Neural progenitor cell (in vitro differentiated cells): Measurements from ENCODE around the gene CELSR3. TPM values are rescaled to one million over a fixed set of nuclear protein-coding genes. Genes with fewer than 3 reads are reported as not detected.
A peak's percentile ranks its signal among the peaks of the same experiment; 100 is the strongest.

Experiments used
- DNase-seq: peaks from one replicate; pipeline ENCODE4 v3.0.0-alpha.2; 2016; ENCODE audit warnings: low spot score
- H2AFZ ChIP-seq: fragments of 200-600 bp; sonication (generic); replicated peaks from 2 replicates; pipeline ENCODE4 v1.6.1; 2016; ENCODE audit warnings: antibody characterized with exemption
- H3F3A ChIP-seq: fragments of 200-600 bp; sonication (generic); 2 replicates; pipeline ENCODE4 v1.6.1; 2016; ENCODE audit warnings: antibody characterized with exemption, low read depth
- H3K27ac ChIP-seq: fragments of 200-600 bp; sonication (generic); 2 replicates; pipeline ENCODE4 v1.5.1; 2016; ENCODE audit warnings: mild to moderate bottlenecking
- H3K27me3 ChIP-seq: fragments of 200-600 bp; sonication (generic); 2 replicates; pipeline ENCODE4 v1.6.1; 2016; ENCODE audit warnings: mild to moderate bottlenecking, moderate library complexity
- H3K36me3 ChIP-seq: fragments of 200-600 bp; sonication (generic); 2 replicates; pipeline ENCODE4 v1.5.1; 2016
- H3K4me1 ChIP-seq: fragments of 200-600 bp; sonication (generic); 2 replicates; pipeline ENCODE4 v1.6.1; 2016; ENCODE audit warnings: mixed run types
- H3K4me2 ChIP-seq: fragments of 200-600 bp; sonication (generic); 2 replicates; pipeline ENCODE4 v1.6.1; 2016
- H3K4me3 ChIP-seq: fragments of 200-600 bp; sonication (generic); 2 replicates; pipeline ENCODE4 v1.5.1; 2016
- H3K79me2 ChIP-seq: fragments of 200-600 bp; sonication (generic); 2 replicates; pipeline ENCODE4 v1.6.1; 2016; ENCODE audit warnings: low read depth
- H3K9ac ChIP-seq: fragments of 200-600 bp; sonication (generic); 2 replicates; pipeline ENCODE4 v1.6.1; 2016
- H3K9me3 ChIP-seq: fragments of 200-600 bp; sonication (generic); 2 replicates; pipeline ENCODE4 v1.5.1; 2016; ENCODE audit warnings: low read depth
- H4K20me1 ChIP-seq: fragments of 200-600 bp; sonication (generic); 2 replicates; pipeline ENCODE4 v1.6.1; 2016; ENCODE audit warnings: low read depth
- H3K27ac Mint-ChIP-seq: 3 replicates; pipeline ENCODE4 v1.8.0; 2021; ENCODE audit warnings: mixed read lengths
- H3K27me3 Mint-ChIP-seq: 2 replicates; pipeline ENCODE4 v1.8.0; 2022; ENCODE audit warnings: low read depth, mild to moderate bottlenecking, inconsistent platforms, moderate library complexity, mixed read lengths; ENCODE audit not compliant: insufficient read depth
- H3K36me3 Mint-ChIP-seq: 3 replicates; pipeline ENCODE4 v1.8.0; 2021; ENCODE audit warnings: mixed read lengths
- H3K4me1 Mint-ChIP-seq: 3 replicates; pipeline ENCODE4 v1.8.0; 2021; ENCODE audit warnings: mixed read lengths
- H3K4me3 Mint-ChIP-seq: 3 replicates; pipeline ENCODE4 v1.8.0; 2021; ENCODE audit warnings: mild to moderate bottlenecking, moderate library complexity, mixed read lengths
- H3K9me3 Mint-ChIP-seq: 3 replicates; pipeline ENCODE4 v1.8.0; 2020; ENCODE audit warnings: mixed read lengths
- EZH2 ChIP-seq: fragments of 200-600 bp; sonication (generic); IDR thresholded peaks from 2 replicates; pipeline ENCODE4 v1.6.1; 2017; ENCODE audit warnings: antibody characterized with exemption, mild to moderate bottlenecking, moderate library complexity
- EZH2phosphoT487 ChIP-seq: fragments of 200-600 bp; sonication (generic); IDR thresholded peaks from 2 replicates; pipeline ENCODE4 v1.6.1; 2017; ENCODE audit warnings: antibody characterized with exemption
- total RNA-seq: library from RNA; depleted of rRNA; stranded (reverse); fragments of >200 nt; gene quantifications from 2 replicates; pipeline ENCODE4 v1.2.3, GENCODE V29; 2015; ENCODE audit warnings: low replicate concordance
- TF ChIP-seq, protein P1 (sequence below): fragments of 200-600 bp; sonication (generic); IDR thresholded peaks from 2 replicates; pipeline ENCODE4 v1.5.1; 2017; ENCODE audit warnings: antibody characterized with exemption, mild to moderate bottlenecking

CELSR3 gene
- total RNA-seq, 1 donor from 2014 or later, result 9.9 TPM

DNA sequence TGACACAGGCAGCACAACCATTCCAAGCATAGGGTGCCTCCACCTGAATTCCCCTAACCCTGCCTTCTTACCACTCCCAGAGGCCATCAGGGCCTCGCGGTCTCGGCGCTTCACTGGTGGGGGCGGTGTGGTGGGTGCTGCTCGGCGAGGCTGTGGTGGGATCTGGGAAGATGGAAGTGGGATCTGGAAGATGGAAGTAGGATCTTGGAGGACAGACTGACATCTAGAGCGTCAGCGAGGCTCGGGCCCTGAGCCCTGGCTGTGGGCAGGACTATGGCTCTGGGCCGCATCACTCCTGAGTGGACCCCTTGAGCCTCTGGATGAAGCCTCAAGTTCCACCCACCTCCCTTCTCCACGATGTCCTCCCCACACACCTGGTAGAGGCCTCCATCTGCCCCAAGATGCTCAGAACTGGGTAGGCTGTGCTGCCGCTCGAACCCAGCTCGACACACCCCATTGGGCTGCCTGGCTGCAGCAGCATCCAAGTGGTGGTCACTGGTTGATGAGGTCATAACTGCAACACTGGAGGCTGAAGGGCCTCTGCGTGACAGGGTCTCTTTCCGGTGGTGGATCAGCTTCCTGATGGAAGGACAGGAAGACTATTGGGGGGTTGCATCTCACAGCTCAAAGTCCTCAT, 19.4 kb upstream of the CELSR3 start:
- peaks cover 28% of the 10 kb centered on the region for H3K79me2 ChIP-seq
- no peak for DNase-seq
- Mint-ChIP-seq H3K27ac (no peak overlapping the region), H3K4me1 (peaks cover 20% of the 10 kb centered on the region), H3K9me3 (no peaks in the 10 kb centered on the region), H3K4me3 (peak overlapping the region; percentile 93), H3K27me3 (peaks cover 17% of the 10 kb centered on the region), H3K36me3 (peaks cover 29% of the 10 kb centered on the region)
- no peaks in the 10 kb centered on the region for H3K27me3 ChIP-seq
- H3K9me3 ChIP-seq, result no peaks in the 10 kb centered on the region
- H4K20me1 ChIP-seq, result peaks cover 34% of the 10 kb centered on the region
- H3K27ac ChIP-seq, result no peak overlapping the region
- H3K4me2 ChIP-seq, result no peak overlapping the region
- no peak overlapping the region for H3K4me3 ChIP-seq
- no peak for TF ChIP-seq EZH2phosphoT487
- TF ChIP-seq EZH2, result no peak
- TF ChIP-seq, protein P1, sequence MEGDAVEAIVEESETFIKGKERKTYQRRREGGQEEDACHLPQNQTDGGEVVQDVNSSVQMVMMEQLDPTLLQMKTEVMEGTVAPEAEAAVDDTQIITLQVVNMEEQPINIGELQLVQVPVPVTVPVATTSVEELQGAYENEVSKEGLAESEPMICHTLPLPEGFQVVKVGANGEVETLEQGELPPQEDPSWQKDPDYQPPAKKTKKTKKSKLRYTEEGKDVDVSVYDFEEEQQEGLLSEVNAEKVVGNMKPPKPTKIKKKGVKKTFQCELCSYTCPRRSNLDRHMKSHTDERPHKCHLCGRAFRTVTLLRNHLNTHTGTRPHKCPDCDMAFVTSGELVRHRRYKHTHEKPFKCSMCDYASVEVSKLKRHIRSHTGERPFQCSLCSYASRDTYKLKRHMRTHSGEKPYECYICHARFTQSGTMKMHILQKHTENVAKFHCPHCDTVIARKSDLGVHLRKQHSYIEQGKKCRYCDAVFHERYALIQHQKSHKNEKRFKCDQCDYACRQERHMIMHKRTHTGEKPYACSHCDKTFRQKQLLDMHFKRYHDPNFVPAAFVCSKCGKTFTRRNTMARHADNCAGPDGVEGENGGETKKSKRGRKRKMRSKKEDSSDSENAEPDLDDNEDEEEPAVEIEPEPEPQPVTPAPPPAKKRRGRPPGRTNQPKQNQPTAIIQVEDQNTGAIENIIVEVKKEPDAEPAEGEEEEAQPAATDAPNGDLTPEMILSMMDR, result no peak
- peaks cover 9% of the 10 kb centered on the region for H3K4me1 ChIP-seq
- H3F3A ChIP-seq, result peaks cover 12% of the 10 kb centered on the region
- H3K9ac ChIP-seq, result no peak overlapping the region
- H2AFZ ChIP-seq, result no peak overlapping the region
- no peaks in the 10 kb centered on the region for H3K36me3 ChIP-seq

DNA sequence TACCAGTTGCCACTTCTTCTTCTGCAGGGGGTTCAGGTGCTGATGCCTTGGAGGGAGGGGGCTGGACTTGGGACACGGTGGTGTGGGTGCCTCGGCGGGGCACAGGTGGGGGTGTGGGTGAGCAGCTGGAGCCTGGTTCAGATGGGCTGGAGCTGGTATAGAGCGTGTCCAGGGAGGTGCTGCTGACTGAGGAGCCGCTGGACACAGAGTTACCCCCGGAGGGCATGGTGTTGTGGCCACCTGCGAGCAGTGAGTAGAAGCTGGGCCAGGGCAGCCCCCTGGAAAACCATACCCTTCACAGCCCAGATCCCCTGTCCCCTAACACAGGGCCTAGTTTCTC, 18.8 kb upstream of the CELSR3 start:
- H3K4me2 ChIP-seq, result no peak overlapping the region
- no peak overlapping the region for H3K9ac ChIP-seq
- no peak overlapping the region for H2AFZ ChIP-seq
- Mint-ChIP-seq H3K27me3 (peaks cover 15% of the 10 kb centered on the region), H3K4me3 (no peak overlapping the region), H3K4me1 (peaks cover 18% of the 10 kb centered on the region), H3K36me3 (peaks cover 29% of the 10 kb centered on the region), H3K9me3 (no peaks in the 10 kb centered on the region), H3K27ac (no peak overlapping the region)
- no peak overlapping the region for H3K4me3 ChIP-seq
- no peaks in the 10 kb centered on the region for H3K27me3 ChIP-seq
- peaks cover 9% of the 10 kb centered on the region for H3K4me1 ChIP-seq
- H3K9me3 ChIP-seq, result no peaks in the 10 kb centered on the region
- peaks cover 28% of the 10 kb centered on the region for H3K79me2 ChIP-seq
- TF ChIP-seq EZH2phosphoT487, result no peak
- TF ChIP-seq, protein P1, result no peak
- H3K36me3 ChIP-seq, result no peaks in the 10 kb centered on the region
- no peak overlapping the region for H3K27ac ChIP-seq
- H3F3A ChIP-seq, result peaks cover 6% of the 10 kb centered on the region
- no peak for DNase-seq
- peaks cover 29% of the 10 kb centered on the region for H4K20me1 ChIP-seq

DNA sequence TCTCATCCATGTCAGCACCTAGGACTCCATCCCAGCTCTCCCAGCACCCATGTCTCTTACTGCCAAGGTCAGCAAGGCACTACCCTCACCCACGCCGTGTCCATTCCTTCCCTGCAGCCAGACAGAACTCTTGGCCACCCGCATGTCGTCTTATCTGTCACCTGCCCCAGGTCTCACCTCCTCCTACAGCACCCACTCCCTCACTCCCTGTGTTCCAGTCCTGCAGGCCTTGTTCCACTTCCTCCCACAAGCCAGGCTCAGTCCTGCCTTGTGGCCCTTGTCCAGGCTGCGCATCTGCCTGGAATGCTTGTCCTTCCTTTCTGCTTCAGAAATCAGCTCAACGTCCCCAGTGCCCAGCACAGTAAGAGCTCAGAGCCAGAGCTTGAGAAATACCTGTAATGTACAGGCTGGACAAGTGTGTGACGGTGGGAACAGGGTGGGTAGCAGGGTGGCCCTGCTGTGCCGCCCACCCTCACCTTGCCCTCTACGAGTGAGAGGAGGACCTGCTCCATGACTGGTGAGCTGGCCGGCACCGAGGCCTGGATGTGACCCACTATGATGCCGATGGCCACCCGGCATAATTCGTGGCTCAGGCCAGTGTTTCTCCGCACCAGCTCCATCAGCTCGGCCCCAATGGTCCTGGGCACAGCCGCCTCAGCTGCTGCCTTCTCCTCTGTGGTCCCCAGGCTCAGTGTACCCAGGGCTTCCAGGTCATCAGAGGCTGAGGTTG, 18.3 kb upstream of the CELSR3 start:
- H3K36me3 ChIP-seq, result no peaks in the 10 kb centered on the region
- Mint-ChIP-seq H3K27me3 (peaks cover 16% of the 10 kb centered on the region), H3K36me3 (peaks cover 34% of the 10 kb centered on the region), H3K4me1 (peaks cover 16% of the 10 kb centered on the region), H3K4me3 (no peak overlapping the region), H3K9me3 (no peaks in the 10 kb centered on the region), H3K27ac (peak overlapping the region; percentile 67)
- H3K4me3 ChIP-seq, result no peak overlapping the region
- H3K4me2 ChIP-seq, result no peak overlapping the region
- H3F3A ChIP-seq, result peaks cover under 1% of the 10 kb centered on the region
- peaks cover 24% of the 10 kb centered on the region for H4K20me1 ChIP-seq
- DNase-seq, result no peak
- H3K9ac ChIP-seq, result no peak overlapping the region
- peaks cover 9% of the 10 kb centered on the region for H3K4me1 ChIP-seq
- no peak overlapping the region for H2AFZ ChIP-seq
- H3K79me2 ChIP-seq, result peaks cover 28% of the 10 kb centered on the region
- no peaks in the 10 kb centered on the region for H3K27me3 ChIP-seq
- H3K27ac ChIP-seq, result no peak overlapping the region
- H3K9me3 ChIP-seq, result no peaks in the 10 kb centered on the region
- TF ChIP-seq, protein P1, result no peak
- TF ChIP-seq EZH2phosphoT487 (no peak), EZH2 (no peak)
